GM12878 (cell line): ENCODE data around the gene ABCC9.

ENCODE experiments used
- BMI1 ChIP-seq: fragments of 450-650 bp; IDR thresholded peaks from 2 replicates; pipeline ENCODE4 v1.6.1; 2016; ENCODE audit warnings: mild to moderate bottlenecking, moderate library complexity, borderline replicate concordance
- BRCA1 ChIP-seq: IDR thresholded peaks from 2 replicates; pipeline ENCODE4 v1.6.1; 2011; ENCODE audit warnings: low read depth, low read length, improper control_type of control experiment
- CEBPB ChIP-seq, 2 experiments: fragments of 150-350 bp in 1 of 2; IDR thresholded peaks; 2 replicates each; pipeline ENCODE4 v1.6.1; 2012 to 2014; ENCODE audit warnings: low read depth in 2 of 2, low read length in 2 of 2, borderline replicate concordance in 1 of 2, inconsistent platforms in 1 of 2
- CTCF ChIP-seq, 3 experiments: IDR thresholded peaks in 2 of 3; conservative IDR thresholded peaks in 1 of 3; 2 replicates each; pipeline ENCODE4 v1.5.1; 2011; ENCODE audit warnings: low read depth in 3 of 3, low read length in 3 of 3, mild to moderate bottlenecking in 3 of 3, control low read depth in 2 of 3, moderate library complexity in 2 of 3, inconsistent platforms in 1 of 3, mixed read lengths in 1 of 3; ENCODE audit not compliant: control insufficient read depth in 2 of 3, insufficient read depth in 1 of 3; ENCODE audit errors: extremely low read depth in 1 of 3
- FOXK2 ChIP-seq: fragments of 450-650 bp; IDR thresholded peaks from 2 replicates; pipeline ENCODE4 v1.6.1; 2017; ENCODE audit warnings: mild to moderate bottlenecking, moderate library complexity
- KAT2A ChIP-seq: conservative IDR thresholded peaks from 2 replicates; pipeline ENCODE4 v1.6.1; 2011; ENCODE audit warnings: low read depth, low read length; ENCODE audit not compliant: control insufficient read depth
- PRDM15 ChIP-seq: fragments of 450-650 bp; formaldehyde crosslinking; IDR thresholded peaks from 2 replicates; pipeline ENCODE4 v1.4.0; 2020; ENCODE audit warnings: mild to moderate bottlenecking, moderate library complexity
- RBBP5 ChIP-seq: fragments of 200-600 bp; sonication (generic); conservative IDR thresholded peaks from 2 replicates; pipeline ENCODE4 v1.6.1; 2016
- ZNF24 ChIP-seq: fragments of 450-650 bp; IDR thresholded peaks from 2 replicates; pipeline ENCODE4 v1.6.1; 2017; ENCODE audit warnings: antibody characterized with exemption, mild to moderate bottlenecking

GRCh38 chr12:21942377-21942703, 1.1 kb upstream of the ABCC9 start:
- TF ChIP-seq KAT2A = no peak
- TF ChIP-seq PRDM15 (CRISPR knock-in tag) = no peak
- TF ChIP-seq FOXK2 = no peak
- TF ChIP-seq ZNF24 = no peak
- no peak for TF ChIP-seq CEBPB (IDR thresholded peaks at IDR 0.05; ENCODE audit: borderline replicate concordance in 1 of 2, low read depth in 2 of 2, low read length in 2 of 2)
- no peak for TF ChIP-seq CTCF (IDR thresholded peaks at IDR 0.05 in 2 of 3, conservative IDR thresholded peaks at IDR 0.05 in 1 of 3; ENCODE audit: control insufficient read depth in 2 of 3, extremely low read depth in 1 of 3, insufficient read depth in 1 of 3, low read depth in 3 of 3, low read length in 3 of 3)
- no peak for TF ChIP-seq RBBP5
- TF ChIP-seq BRCA1 = no peak
- no peak for TF ChIP-seq BMI1
